DND-41 (cell line): ENCODE results near the gene KCP.

Experiments
- CTCF ChIP-seq: IDR thresholded peaks from 2 replicates; pipeline ENCODE4 v1.5.1; 2012; ENCODE audit warnings: borderline replicate concordance, low read length, moderate library complexity, mild to moderate bottlenecking; ENCODE audit not compliant: poor library complexity, severe bottlenecking; ENCODE audit errors: extremely low read depth
- EZH2 ChIP-seq: IDR thresholded peaks from 3 replicates; pipeline ENCODE4 v1.6.1; 2012; ENCODE audit warnings: borderline replicate concordance, low read depth, mild to moderate bottlenecking, moderate library complexity, low read length, inconsistent platforms; ENCODE audit not compliant: severe bottlenecking

DNA sequence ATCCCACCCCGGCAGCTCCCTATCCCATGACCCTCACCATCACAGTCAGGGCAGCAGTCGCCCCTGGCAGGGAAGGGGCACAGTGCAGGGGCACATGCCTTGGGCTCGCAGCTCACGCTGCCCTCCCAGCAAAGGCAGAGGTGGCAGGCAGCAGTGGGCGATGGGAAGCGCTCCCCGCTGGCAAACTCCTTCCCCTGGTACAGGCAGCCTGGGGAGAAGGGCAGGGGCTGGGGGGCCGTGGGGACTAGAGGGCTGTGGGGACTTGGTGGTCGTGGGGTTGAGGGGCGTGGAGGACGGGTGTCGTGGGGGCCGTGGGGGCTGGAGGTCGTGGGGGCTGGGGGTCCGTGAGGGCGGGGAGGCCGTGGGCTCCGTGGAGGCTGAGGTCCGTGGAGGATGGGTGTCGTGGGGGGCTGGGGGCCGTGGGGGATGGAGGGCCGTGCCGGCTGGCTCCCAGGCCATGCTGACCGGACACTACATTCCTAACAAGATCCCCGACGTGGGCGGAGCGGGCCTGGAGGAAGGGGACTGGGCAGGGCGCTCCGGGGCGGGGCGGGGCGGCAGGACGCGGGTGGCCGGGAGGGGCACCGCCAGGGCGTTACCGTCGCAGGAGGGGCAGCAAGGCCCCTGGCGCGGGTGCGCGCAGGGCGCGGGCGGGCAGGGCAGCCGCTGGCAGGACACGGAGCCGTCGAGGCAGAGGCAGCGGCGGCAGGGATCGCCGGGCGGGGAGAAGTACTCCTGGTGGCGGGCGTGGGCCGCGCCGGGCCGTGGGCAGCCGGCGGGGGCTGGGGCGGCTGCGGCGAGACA lies 20.0 kb downstream of the KCP start:
- TF ChIP-seq CTCF, result no peak
- no peak for TF ChIP-seq EZH2
